Tracheal epithelial cell (primary cell): ENCODE measurements around the gene TRMT2A. TPM values are rescaled to one million over a fixed set of nuclear protein-coding genes. Genes with fewer than 3 reads are reported as not detected.

ENCODE experiments used
- total RNA-seq: library from RNA; depleted of rRNA; stranded (reverse); fragments of >200 nt; gene quantifications from 2 replicates; pipeline ENCODE4 v1.2.1, GENCODE V29; 2014

TRMT2A gene, protein sequence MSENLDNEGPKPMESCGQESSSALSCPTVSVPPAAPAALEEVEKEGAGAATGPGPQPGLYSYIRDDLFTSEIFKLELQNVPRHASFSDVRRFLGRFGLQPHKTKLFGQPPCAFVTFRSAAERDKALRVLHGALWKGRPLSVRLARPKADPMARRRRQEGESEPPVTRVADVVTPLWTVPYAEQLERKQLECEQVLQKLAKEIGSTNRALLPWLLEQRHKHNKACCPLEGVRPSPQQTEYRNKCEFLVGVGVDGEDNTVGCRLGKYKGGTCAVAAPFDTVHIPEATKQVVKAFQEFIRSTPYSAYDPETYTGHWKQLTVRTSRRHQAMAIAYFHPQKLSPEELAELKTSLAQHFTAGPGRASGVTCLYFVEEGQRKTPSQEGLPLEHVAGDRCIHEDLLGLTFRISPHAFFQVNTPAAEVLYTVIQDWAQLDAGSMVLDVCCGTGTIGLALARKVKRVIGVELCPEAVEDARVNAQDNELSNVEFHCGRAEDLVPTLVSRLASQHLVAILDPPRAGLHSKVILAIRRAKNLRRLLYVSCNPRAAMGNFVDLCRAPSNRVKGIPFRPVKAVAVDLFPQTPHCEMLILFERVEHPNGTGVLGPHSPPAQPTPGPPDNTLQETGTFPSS
- 32.4 and 37.6 TPM in 2 replicates for total RNA-seq

DNA sequence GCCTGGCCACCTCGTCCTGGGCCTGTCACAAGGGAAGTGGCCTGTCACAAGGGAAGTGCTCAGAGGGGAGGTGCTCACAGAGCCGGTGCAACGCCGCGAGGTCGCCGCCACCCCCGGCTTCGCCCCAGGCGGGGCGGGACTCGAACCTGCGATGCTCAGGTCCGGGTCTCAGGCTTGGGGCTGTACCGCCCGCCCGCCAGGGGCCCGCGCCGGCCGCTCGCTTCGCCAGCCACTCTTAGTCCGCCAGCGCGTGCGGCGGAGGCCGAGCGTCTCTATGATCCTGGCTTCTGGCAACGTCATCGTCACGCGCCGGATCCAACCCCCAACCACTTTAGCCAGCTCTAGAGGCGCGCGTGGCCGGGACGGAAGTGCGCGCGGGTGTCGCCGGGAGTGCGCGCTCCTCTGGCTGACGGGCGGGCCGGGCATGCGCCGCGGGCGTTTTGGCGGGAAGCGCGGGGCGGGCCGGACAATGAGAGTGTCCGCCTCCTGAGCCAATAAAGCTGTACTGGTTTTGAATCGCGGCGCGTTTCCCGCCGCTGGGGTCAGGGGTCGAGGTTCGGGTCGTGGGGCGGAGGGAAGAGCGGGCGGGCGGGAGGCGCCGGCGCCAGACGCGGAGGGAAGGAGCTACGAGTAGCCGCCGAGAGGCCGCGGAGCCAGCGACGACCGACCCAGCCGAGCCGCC, at the start of gene TRMT2A:
TRMT2A (minus strand) TSS at position 276 of the 682 bp plus-strand sequence. CDS start 320 bp downstream, outside the sequence.

GRCh38 chr22:20150381-20151275, 33.6 kb upstream of the TRMT2A start, which contains the start of gene CCDC188:
Gene CCDC188, minus strand, starts transcription at chr22:20151055. Its CDS starts 69 bp downstream, at chr22:20150986.

GRCh38 chr22:20131597-20131858, 14.5 kb upstream of the TRMT2A start, which contains the start of gene ZDHHC8:
Gene ZDHHC8, plus strand, starts transcription at chr22:20131804. Its CDS starts 144 bp downstream, at chr22:20131948.

GRCh38 chr22:20115691-20116375, 1.2 kb downstream of the TRMT2A start, which contains the start of gene RANBP1:
Gene RANBP1, plus strand, starts transcription at chr22:20116104. Its CDS starts 81 bp downstream, at chr22:20116185.

DNA sequence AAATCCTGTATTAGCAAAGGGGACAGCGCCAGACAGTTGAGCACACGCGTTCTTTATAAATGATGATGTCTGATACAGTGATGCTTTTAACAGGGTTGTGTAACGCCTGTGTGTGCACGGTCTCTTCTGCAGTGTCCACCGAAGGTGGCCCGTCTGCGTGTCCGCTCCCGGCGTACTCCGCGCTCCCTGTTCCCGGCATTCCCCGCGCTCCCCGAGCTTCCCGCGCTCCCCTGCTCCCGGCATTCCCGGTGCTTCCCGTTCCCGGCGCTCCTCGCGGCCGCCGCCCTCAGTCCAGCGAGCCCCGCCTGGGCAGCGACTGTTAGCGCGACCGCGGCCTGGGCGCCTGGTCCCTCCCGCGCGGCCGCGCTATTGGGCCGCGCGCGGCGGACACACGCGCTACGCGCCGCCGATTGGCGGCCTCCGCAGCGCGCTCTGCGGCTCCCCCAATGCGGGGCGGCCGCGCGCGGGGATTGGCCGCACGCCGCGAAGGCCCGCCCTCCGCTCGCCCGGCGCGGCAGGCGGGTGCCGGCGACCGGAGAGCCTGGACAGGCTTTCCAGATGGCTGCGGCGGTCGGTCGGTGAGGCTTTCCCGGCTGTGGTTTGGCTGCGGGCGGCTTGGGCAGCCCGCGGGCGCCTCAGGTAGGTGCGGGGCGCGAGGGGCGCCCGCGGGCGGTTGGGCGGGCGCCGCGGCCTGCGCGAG, 37.1 kb downstream of the TRMT2A start, which contains the start of gene DGCR8:
DGCR8 (plus strand) TSS at position 497 of the 700 bp plus-strand sequence. CDS start 5,723 bp downstream, outside the sequence.

Other genes with a start within 250 kb of the TRMT2A start
- gene COMT, start 175.5 kb downstream of the TRMT2A start, total RNA-seq, result 266 and 283 TPM in 2 replicates
- 9.0 and 10.6 TPM in 2 replicates for gene TXNRD2, start 175.4 kb downstream of the TRMT2A start, total RNA-seq
- 7.9 and 27.5 TPM in 2 replicates for gene ARVCF, start 100.4 kb downstream of the TRMT2A start, total RNA-seq
- 23.2 and 36.9 TPM in 2 replicates for gene TANGO2, start 96.1 kb downstream of the TRMT2A start, total RNA-seq
- 18.5 and 21.0 TPM in 2 replicates for gene DGCR8, start 37.0 kb downstream of the TRMT2A start, total RNA-seq
- gene RANBP1, start 1.1 kb downstream of the TRMT2A start, total RNA-seq, result 256 and 319 TPM in 2 replicates
- 4.3 and 5.5 TPM in 2 replicates for gene ZDHHC8, start 14.6 kb upstream of the TRMT2A start, total RNA-seq
- not detected in 2 replicates for gene CCDC188, start 33.8 kb upstream of the TRMT2A start, total RNA-seq
- gene RTN4R, start 151.1 kb upstream of the TRMT2A start, total RNA-seq, result 4.9 and 6.5 TPM in 2 replicates
- gene DGCR6L, start 202.8 kb upstream of the TRMT2A start, total RNA-seq, result 45.4 and 46.0 TPM in 2 replicates